GM19438 (cell line): Measurements from ENCODE around the gene DLX4.

ENCODE experiments used
- ATAC-seq: cut with Tn5 transposase; IDR thresholded peaks from one replicate; pipeline ENCODE4 v1.9.1; 2021; ENCODE audit warnings: low read depth; ENCODE audit not compliant: unreplicated experiment

Gene DLX4, protein sequence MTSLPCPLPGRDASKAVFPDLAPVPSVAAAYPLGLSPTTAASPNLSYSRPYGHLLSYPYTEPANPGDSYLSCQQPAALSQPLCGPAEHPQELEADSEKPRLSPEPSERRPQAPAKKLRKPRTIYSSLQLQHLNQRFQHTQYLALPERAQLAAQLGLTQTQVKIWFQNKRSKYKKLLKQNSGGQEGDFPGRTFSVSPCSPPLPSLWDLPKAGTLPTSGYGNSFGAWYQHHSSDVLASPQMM

DNA sequence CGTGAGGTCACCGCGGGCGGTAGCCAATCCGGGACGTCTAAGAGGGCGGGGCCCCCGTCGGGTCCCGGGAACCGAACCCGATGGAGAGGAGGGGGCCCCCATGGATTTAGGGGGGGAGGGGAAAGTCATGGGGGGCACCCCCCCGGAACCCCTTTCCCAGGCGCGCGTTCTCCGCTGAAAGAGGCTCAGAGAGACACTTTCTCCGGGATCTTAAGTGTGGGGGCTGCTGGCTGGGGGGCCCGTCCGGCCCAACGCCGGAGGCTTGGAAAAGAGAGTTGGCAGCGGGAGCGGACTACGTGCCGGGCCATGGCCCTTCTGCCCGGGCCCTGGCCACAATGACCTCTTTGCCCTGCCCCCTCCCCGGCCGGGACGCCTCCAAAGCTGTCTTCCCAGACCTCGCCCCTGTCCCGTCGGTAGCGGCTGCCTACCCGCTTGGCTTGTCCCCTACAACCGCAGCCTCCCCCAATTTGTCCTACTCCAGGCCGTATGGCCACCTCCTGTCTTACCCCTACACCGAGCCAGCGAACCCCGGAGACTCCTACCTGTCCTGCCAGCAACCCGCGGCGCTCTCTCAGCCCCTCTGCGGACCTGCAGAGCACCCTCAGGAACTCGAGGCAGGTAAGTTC lies at the start of gene DLX4:
DLX4 (plus strand) TSS at position 57 of the 626 bp plus-strand sequence; CDS start at position 336, 279 bp downstream.
- ATAC-seq = no peak

DNA sequence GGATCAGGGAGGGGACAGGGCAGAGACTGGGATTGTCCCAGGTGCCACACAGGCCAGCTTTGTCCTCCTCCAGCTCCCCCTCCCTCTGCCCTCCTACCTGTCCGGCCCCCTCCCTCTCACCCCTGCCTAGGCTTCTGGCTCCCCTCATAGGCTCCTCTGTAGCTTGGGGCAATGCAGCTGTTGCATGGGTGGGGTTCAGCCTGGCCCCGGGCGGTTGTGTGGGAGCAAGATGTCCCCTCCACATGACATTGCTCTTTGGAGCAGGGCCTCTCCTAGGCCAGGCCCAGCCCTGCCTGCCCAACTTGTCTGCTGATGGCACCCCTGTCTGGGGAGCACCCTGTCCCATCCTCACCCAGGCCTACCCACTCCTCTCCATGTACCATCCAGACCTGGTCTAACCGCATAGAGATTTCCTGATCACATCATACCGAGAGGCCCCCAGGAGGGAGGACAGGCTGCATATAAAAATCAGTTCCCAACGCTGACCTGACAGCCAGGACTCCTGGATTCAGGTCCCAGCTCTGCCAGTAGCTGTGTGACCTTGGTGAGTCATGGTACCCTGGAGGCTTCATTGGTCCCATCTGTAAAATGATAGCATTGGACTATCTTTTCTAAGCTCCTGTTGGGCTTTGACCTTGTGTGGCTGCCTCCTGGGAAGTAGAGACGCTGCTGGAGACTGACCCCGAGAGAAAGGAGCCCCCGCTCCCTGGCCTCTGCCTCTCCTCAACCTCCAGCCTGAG lies 48.8 kb upstream of the DLX4 start:
- no peak for ATAC-seq

DNA sequence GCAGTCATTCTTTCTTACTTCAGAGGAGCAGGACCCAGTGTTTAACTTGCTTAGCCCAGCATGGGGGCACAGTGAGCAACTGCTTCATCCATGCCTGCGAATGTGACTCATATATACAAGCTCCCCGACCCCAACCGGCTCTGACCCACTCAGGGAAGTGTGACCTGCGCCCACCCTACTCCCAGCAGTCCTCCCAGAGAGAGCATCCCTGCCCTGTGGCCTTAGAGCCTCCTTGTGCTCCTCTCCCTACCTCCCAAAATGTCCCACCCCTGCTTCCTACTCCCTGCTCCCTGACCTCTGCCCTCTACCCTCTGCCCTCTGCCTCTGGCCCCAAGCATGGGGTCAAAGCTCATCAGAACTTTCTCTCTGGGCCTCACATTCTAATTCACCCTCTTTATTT lies 46.9 kb upstream of the DLX4 start:
- ATAC-seq = no peak

DNA sequence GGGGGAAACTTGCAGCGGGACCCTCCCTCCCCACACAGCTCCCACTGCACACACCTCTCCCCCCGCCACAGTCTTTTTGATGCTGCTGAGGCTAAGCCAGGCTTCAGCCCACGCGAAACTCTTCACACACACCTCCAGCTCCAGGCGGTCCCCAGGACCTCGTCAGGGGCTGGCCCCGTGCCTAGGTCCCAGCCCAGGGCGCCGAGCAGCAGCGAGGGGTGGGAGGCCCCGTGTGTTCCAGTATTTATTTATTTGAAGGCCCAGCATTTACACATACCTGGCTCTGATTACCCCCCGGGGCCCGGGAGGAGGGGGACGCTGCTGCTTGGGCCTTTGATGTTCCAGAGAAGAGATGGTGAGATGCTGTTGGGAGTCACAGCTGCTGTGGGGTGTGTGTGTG lies 44.9 kb upstream of the DLX4 start:
- ATAC-seq = no peak

DNA sequence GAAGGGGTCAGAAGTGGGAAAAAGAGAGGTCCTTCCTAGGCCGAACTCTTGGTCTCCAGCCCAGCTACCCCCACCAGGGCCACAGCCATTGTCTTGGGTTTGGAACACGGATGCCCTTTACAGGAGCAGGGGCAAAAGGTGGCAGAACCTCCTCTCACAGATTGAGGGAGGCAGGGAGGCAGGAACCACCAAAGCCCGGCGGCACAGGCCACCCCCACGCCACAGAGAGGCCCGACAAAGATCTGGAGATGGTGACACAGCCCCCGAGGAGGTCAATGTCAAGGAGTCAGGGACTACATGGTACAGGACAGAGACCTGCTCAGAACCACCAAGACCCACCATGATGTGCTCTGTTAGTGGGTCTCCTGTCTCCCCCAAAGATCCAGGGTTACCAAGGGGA lies 44.4 kb upstream of the DLX4 start:
- no peak for ATAC-seq

DNA sequence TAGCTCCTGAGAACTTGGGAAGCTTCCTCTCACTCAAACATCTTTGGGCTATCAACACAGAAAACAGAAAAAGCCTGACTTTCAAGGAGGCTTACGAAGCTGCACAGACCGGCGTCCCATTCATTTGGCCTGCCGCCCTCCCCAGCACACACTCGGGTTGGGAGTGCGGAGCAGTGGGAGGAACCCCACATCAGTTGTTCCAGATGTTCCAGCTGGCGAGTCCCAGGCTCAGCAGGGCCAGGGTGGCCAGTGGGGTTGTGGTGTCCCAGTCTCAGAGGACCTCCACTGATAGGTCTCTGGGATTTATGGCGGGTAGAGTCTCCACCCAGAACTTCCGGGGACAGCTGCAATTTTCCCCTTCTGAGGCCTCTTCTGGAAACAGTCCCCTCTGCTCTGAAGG lies 43.1 kb upstream of the DLX4 start:
- ATAC-seq = no peak

DNA sequence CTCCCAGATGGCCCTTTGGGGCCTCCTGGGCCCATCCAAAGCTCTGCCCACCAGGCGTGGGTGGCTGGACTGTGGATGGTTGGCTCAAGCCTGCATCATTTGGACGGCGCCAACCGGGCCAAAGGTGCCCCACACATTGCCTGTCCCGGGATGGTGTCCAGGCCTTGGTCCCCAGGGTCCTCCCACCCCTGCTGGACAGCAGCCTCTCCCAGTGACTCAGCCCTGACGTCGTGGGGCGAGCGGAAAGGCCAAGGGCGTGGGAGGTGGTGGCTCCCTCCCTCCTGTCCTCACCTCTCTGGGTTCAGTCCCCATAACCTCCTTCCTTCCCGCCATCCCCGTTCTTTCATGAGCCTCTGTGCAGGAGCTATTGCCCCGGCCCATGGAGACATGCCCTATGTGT lies 42.1 kb upstream of the DLX4 start:
- ATAC-seq = no peak

DNA sequence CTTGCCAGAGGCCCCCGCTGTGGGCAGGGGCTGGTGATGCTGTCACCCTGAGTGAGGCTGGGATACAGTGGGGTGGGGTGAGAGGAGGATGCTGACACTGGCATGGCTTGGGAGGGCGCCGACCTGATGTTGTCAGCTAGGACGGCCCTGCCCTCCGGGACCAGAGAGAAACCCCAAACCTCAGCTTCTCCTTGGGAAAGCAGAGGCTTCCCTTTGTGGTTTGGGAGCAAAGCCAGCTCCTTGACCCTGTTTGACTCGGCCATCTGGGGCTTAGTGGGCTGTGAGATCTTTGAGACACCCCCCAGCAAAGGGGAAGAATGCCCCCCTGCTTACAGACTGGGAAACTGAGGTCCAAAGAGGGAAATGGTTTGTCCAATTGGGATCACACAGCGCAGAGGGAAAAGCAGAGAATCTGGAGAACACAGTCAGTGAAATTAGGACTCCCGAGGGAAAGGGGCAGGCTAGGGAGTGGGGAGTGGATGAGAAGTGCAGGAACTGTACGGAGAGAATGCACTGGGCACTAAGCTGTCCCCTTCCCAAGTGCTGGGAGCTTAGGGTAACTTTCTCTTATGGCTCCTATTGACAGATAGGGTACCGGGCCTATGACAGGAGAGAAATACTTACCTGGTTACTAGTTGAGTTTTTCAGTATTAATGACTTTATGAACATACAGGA lies 40.7 kb upstream of the DLX4 start:
- ATAC-seq = no peak

DNA sequence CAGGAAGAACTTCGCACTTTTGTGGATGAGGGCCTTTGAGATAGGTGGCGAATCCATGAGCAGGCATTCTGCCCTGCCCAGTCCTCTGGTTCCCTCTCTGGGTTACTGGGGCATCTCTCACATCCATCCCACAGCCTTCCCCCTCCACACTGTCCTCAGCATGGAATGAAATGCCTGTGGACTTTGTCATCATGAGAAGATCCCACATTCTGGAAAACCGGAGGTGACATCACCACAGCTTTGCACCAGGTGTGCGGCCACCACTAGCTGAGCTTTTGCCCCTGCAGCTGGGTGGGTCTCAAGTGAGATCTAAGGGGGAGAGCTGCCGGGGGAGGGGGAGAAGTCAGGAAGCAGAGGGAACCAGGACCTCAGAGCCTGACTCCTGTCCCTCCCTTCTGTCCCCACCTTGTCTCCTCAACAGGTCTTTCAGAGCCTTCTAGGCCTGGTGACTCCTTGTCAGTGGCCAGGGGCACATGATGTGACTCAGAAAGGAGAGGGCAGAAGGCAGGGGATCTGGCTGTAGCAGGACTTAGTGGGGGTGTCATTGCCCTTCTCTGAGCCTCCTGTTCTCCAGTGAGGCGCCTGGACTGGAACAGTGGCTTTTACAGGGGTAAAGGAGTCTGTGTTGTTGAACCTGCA lies 40.0 kb upstream of the DLX4 start:
- no peak for ATAC-seq

DNA sequence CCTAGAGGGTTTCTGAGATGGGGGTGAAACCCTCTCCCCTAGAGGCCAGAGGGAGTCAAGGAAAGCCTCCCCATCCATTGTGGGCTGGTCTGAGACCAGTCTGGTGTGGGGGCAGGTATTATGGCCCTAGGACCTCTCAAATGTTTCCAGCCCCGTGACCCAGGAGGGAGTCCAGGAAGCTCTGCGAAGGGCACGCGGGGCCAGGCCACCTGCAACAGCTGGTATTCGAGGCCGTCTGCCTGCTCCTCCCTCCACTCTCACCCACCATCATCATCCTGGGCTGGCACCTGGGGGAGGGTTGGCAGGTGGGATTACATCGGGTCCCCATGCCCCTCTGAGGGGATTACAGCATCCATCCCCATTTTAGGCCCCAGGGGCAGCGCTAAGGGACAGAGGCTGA lies 38.1 kb upstream of the DLX4 start:
- no peak for ATAC-seq

DNA sequence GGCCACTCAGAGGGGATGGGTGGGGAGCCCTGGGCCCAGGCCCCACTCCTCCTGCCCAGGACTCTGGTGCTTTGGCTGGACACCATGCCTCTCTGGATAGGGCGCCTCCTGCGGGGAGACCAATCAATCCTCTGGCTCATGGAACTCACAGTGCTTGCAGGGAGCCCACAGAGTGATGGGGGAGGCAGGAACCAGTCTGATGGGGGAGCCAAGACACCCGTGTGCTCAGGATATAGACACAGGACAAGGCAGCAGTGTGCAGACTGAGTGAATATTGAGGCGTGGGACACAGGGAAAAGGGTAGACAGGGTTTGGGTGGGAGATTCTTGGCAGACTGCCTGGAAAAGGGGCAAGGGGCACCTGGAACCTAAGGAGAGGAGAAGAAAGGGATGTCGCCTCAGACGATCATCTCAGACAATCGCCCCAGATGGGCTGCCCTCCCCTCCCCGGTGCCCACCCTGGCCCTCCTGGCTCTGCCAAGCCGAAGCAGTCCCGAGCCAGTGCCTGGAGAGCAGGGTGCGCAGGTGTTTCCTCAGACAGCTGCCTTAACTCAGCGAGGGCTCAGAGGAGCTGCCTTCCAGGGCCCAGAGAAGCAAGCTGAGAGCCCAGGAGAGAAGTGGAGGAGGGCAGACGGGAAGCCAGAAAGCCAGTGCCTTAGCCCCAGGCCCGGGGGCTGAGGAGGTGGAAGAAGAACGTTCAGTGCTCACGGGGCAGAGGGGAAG lies 37.4 kb upstream of the DLX4 start:
- no peak for ATAC-seq

DNA sequence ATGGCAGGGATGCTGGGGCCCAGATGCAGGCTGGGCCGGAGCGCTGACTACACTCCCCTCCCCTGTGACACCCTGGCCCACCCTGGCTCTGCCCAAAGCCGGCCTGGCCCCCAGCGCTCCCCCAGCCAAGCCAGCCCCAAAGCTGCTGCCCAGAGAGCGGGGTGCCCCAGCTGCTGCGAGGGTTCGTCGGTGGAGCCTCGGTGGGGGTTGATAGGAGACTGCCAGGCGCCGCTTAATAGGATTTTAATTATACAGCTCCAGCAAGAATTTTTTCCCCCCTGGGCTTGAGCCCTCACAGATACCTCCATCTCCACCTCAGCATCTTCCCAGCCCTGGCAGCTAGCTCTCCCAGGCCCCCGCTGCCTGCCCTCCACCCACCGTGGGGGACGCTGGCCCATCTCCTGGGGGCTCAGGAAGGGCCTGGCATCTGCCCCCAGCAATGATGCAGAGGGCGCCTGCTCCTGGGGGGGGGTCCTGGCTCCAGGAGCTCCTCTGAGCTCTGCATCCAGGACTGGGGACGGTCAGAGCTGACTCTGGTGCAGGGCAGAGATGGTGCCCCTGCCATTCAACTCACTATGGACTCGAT lies 36.8 kb upstream of the DLX4 start:
- ATAC-seq = no peak

DNA sequence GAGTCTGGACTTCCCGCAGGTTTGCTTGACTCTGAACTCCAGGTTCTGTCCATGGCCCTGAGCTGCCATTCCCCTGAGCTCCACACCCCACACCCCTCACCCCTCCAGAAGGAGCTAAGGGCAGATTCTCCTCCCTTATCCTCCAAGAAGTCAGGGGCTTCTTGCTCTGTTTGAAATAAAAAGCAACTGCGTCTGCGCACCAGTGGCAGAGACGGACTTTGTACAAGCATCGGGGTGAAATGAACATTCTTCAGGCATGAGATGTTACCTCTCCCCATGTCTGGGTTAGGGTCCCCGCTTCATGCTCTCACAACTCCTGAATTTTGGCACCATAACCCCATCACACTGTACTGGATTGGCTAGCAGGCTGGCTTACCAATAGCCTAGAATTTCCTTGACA lies 36.1 kb upstream of the DLX4 start:
- no peak for ATAC-seq

DNA sequence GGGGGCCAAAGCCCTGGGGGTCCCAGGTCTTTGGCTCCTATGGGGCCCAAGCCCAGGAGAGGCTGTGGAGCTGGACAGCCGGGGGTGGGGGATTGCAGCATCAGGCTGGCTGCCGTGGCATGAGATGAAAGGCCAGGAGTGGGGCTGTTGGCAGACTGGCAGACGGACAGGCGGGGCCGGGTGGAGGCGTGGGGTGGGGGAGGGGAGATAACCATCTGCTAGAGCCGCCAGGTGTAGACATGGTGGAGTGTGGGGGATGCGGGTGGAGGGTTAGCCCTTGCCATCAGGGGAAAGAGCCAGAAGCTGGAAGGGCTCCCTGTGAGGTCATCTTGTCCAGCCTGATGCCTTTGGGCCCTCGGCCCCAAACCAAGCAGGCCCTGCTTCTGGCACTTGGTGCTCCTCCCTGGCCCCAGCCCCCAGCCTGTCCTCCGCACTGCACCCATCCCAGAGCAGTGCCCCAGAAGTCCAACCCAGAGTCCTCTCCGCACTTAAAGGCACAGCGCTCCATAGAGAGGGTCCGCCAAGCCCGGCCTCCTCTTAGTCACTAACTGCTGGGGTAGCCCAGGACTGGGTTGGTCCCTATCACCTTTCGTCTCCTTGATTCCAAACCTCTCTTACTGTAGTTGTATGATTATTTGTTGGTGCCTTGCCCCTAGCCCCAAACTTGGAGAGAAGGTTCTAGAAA lies 33.3 kb upstream of the DLX4 start:
- ATAC-seq = no peak

DNA sequence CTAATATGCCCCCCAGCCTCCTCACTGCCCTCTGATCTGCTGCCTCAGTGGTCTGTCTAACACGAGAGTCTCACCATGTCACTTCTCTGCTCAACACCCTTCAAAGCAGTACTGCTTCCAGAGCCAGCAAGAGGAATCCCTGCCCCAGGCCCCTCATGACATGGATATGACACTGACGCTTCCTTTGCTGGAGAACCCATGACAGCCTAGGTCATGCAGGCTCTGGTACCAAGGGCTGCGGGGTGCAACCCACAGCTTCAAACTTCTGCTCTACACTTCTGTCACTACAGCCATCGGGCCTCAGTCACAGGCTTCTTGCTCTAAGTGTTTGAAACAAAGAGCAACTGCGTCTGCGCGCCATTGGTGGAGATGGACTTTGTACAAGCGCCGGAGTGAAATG lies 32.6 kb upstream of the DLX4 start:
- no peak for ATAC-seq

DNA sequence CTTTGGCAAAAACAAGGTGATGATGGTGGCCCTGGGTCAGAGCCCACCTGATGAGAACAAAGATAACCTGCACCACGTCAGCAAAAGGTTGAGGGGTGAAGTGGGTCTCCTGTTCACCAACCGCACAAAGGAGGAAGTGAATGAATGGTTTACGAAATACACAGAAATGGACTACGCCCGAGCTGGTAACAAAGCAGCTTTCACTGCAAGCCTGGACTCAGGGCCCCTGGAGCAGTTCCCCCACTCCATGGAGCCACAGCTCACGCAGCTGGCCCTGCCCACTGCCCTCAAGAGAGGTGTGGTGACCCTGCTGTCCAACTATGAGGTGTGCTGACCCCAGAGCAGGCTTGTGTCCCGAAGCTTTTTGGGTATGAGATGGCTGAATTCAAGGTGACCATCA lies 29.7 kb upstream of the DLX4 start:
- no peak for ATAC-seq

DNA sequence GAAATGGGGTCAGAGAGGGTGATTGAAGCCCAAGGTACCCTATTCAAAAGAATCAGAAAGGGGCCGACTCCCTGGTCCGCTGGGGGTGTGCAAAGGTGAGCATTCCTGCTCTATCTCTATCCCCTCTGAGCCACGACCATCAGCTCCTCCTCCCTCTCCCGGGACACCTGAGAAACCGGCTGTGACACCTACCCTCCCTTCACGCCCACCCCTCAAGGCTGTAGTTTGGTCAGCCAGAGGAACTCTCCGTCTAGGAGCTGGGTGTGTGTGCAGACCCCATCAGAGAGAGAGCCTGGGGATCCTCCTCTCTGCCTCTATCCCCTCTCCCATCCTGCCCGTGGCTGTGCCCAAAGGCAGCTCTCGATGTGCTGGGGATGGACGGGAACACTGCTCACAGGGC lies 27.6 kb upstream of the DLX4 start:
- ATAC-seq = no peak

DNA sequence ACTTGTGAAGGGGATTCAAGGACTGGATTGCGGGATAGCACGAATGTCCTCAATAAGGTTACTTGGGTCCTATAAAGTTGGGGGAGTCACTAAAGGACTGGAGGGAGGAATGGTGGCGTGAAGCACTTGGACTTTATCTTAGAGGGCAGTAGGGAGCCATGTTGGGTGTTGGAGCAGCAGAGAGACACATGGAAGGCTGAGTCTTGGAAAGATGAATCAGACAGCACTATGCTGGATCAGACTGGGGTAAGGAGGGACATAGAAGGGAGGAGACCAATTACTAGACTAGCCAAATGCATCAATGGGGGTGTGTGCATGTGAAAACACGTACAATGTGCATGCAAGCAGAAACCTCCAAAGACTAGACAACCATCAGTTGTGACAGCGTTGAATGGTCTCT lies 26.0 kb upstream of the DLX4 start:
- no peak for ATAC-seq

DNA sequence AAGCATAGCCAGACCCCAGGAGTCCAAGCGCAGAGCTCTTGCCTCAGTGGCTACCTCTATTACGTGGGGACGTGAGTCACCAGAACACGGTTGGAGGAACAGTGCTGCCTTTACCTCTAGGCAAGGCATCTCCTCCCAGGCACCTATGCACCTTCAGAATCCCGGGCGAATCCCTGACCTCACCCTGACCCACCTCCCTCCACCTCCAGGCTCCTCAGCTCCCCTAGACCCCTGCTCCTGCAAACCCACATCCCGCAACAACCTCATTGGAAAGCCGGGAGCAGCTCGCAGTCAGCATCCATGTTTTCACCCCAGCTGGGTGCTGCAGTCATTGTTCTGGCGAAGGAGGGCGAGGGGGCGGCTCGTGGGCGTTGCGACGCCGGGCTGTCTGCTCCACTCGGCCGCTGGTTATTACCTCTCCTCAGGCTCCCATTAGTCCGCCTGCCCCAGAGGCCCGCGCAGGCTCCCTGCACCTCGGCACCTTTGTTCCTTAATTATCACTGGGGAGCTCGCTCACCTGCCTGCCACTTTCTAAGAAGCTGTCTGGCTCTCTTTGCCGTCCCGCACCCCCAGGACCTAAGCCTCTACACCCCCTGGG lies 24.6 kb upstream of the DLX4 start:
- no peak for ATAC-seq
